ENCODE measurements around the gene ABCD1. TPM values are rescaled to one million over a fixed set of nuclear protein-coding genes. Genes with fewer than 3 reads are reported as not detected.
"Not testable (repeated sequence)": the region's sequence is repeated elsewhere in the genome, so short reads cannot be mapped to it uniquely, and the experiment has no call there.

The ABCD1 gene
- polyA plus RNA-seq, 3 donors: 5.6 to 22.5 (median 5.8) TPM

DNA sequence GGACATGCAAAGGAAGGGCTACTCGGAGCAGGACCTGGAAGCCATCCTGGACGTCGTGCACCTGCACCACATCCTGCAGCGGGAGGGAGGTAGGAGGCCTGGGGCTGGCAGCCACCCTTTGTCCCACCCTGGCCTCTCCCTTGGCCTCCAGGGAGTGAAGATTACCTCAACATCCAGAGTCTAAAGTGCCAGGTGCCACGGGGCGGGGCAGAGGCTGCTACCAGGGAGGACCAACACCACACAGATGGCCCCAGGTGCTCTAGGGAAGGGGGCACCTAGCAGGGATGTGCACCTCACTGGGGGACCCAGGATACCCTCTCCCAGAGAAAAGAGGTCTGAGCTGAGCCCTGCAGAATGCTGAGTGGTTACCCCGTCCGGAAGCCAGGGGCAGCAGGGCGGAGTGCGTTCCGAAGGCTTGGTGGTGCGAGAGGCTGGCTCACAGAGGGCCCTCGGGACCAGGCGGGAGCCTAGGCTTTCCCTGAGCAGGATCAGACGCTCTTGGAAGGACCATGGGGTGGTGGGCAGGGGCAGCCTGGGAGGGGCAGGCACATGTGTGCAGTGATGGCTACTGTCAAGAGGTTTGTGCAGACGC is 16.1 kb downstream of the ABCD1 start:
- WGBS (ENCODE audit: insufficient coverage): 100% methylated on average over 1 of the region's 16 CpGs
- no peak for DNase-seq
- H2AFZ ChIP-seq (ENCODE audit: insufficient read depth, low read depth, low read length, poor library complexity, severe bottlenecking): no peak overlapping the region
- H4K20me1 ChIP-seq (ENCODE audit: insufficient read depth, low read length): peaks cover 12% of the 10 kb centered on the region
- H3K36me3 ChIP-seq (replicated peaks in 1 of 2; ENCODE audit: control insufficient read depth in 1 of 2, insufficient read depth in 2 of 2, low read length in 2 of 2): peaks cover 39 to 50% of the 10 kb centered on the region in 2 donors
- Mint-ChIP-seq H3K4me3 (no peak overlapping the region), H3K4me1 (peaks cover 12% of the 10 kb centered on the region), H3K9me3 (peaks cover 0 to 5% (median 0%) of the 10 kb centered on the region in 7 donors), H3K27ac (peak overlapping the region in 1 of 7 donors; percentile 33), H3K36me3 (peaks cover 27 to 68% of the 10 kb centered on the region in 2 donors), H3K27me3 (ENCODE audit: low read depth in 3 of 3) (peaks cover 0 to 16% (median 12%) of the 10 kb centered on the region in 3 donors)
- no peak for TF ChIP-seq CTCF (IDR thresholded peaks at IDR 0.05)
- no peak overlapping the region for H3K4me3 ChIP-seq (replicated peaks in 1 of 3; ENCODE audit: low read depth in 2 of 3, low read length in 3 of 3)
- intact Hi-C loops (cut with micrococcal nuclease): no loop called here
- no peaks in the 10 kb centered on the region for H3K27me3 ChIP-seq (ENCODE audit: control insufficient read depth in 2 of 2, insufficient read depth in 2 of 2, low read length in 2 of 2)
- no peak overlapping the region for H3K27ac ChIP-seq (ENCODE audit: low read depth in 1 of 2, low read length in 2 of 2)
- H3K9ac ChIP-seq (ENCODE audit: insufficient read depth, low read length, poor library complexity, severe bottlenecking): no peak overlapping the region
- H3K79me2 ChIP-seq (ENCODE audit: insufficient read depth, low read length): no peaks in the 10 kb centered on the region
- H3K4me1 ChIP-seq (ENCODE audit: control insufficient read depth in 1 of 2, insufficient read depth in 2 of 2, low read length in 2 of 2): peaks cover 5 to 11% of the 10 kb centered on the region in 2 donors
- no peaks in the 10 kb centered on the region for H3K9me3 ChIP-seq (replicated peaks in 1 of 2; ENCODE audit: control insufficient read depth in 1 of 2, insufficient read depth in 1 of 2, low read length in 2 of 2)
- H3K4me2 ChIP-seq (replicated peaks; ENCODE audit: extremely low read depth, low read length, poor library complexity, severe bottlenecking): no peak overlapping the region

DNA sequence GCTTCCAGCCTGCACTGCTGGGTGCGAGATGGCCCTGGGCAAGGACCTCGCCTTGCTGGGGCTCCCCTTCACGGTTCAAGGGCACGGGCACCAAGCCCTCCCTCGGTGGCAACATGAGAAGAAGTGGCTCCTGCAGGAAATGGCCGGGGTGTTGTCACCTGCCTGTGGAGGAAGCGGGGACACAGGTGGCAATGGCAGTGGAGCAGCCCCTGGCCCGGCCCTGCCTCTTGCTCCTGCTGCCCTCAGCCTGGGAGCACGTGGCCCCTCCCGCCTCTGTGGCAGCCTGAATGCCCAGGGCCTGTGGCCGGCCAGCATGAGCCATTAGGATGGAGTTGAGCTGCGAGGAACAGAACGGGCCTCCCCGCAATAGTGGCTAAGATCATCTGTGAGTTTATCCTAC is 16.8 kb downstream of the ABCD1 start:
- H3K27me3 ChIP-seq (ENCODE audit: control insufficient read depth in 2 of 2, insufficient read depth in 2 of 2, low read length in 2 of 2): no peaks in the 10 kb centered on the region
- H4K20me1 ChIP-seq (ENCODE audit: insufficient read depth, low read length): peaks cover 12% of the 10 kb centered on the region
- Mint-ChIP-seq H3K27me3 (ENCODE audit: low read depth in 3 of 3) (peaks cover 0 to 20% (median 16%) of the 10 kb centered on the region in 3 donors), H3K4me3 (no peak overlapping the region), H3K9me3 (peaks cover 0 to 5% (median 0%) of the 10 kb centered on the region in 7 donors), H3K27ac (no peak overlapping the region), H3K36me3 (peaks cover 23 to 61% of the 10 kb centered on the region in 2 donors), H3K4me1 (peaks cover 12% of the 10 kb centered on the region)
- TF ChIP-seq CTCF (IDR thresholded peaks at IDR 0.05): no peak
- peaks cover 5 to 11% of the 10 kb centered on the region in 2 donors for H3K4me1 ChIP-seq (ENCODE audit: control insufficient read depth in 1 of 2, insufficient read depth in 2 of 2, low read length in 2 of 2)
- WGBS (ENCODE audit: insufficient coverage): 83% methylated on average over 9 of the region's 14 CpGs
- H3K9me3 ChIP-seq (replicated peaks in 1 of 2; ENCODE audit: control insufficient read depth in 1 of 2, insufficient read depth in 1 of 2, low read length in 2 of 2): no peaks in the 10 kb centered on the region
- no peak overlapping the region for H3K4me3 ChIP-seq (replicated peaks in 1 of 3; ENCODE audit: low read depth in 2 of 3, low read length in 3 of 3)
- no peak overlapping the region for H3K9ac ChIP-seq (ENCODE audit: insufficient read depth, low read length, poor library complexity, severe bottlenecking)
- no peak overlapping the region for H3K4me2 ChIP-seq (replicated peaks; ENCODE audit: extremely low read depth, low read length, poor library complexity, severe bottlenecking)
- no peak overlapping the region for H2AFZ ChIP-seq (ENCODE audit: insufficient read depth, low read depth, low read length, poor library complexity, severe bottlenecking)
- intact Hi-C loops (cut with micrococcal nuclease): no loop called here
- H3K79me2 ChIP-seq (ENCODE audit: insufficient read depth, low read length): no peaks in the 10 kb centered on the region
- DNase-seq: no peak
- peaks cover 34 to 43% of the 10 kb centered on the region in 2 donors for H3K36me3 ChIP-seq (replicated peaks in 1 of 2; ENCODE audit: control insufficient read depth in 1 of 2, insufficient read depth in 2 of 2, low read length in 2 of 2)
- H3K27ac ChIP-seq (ENCODE audit: low read depth in 1 of 2, low read length in 2 of 2): no peak overlapping the region

DNA sequence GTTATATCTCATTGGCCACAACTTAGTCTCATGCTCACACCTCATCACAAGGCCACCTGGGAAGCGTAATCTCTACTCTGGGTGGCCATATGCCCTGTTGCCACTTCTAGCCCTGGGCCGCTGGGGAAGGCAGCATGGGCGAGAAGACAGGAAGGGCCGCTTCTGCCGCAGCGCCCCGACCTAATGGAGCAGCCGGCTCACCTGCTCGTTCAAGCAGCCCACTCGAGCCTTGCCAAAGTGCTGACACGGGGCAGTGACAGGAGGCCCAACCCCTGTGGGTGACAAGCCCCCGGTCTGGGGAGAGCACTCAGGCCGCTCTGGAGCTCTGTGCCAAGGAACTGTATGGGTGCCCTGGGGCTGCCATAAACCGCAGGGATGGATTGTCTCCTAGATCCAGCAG is 17.5 kb downstream of the ABCD1 start:
- peaks cover 12% of the 10 kb centered on the region for H3K4me1 Mint-ChIP-seq
- H3K9me3 Mint-ChIP-seq; H3K79me2 ChIP-seq (ENCODE audit: insufficient read depth, low read length); H3K4me3 ChIP-seq (replicated peaks in 1 of 3; ENCODE audit: low read depth in 2 of 3, low read length in 3 of 3); H3K27me3 ChIP-seq (ENCODE audit: control insufficient read depth in 2 of 2, insufficient read depth in 2 of 2, low read length in 2 of 2); H3K27ac Mint-ChIP-seq; DNase-seq; H3K9me3 ChIP-seq (replicated peaks in 1 of 2; ENCODE audit: control insufficient read depth in 1 of 2, insufficient read depth in 1 of 2, low read length in 2 of 2); H3K27ac ChIP-seq (ENCODE audit: low read depth in 1 of 2, low read length in 2 of 2); H4K20me1 ChIP-seq (ENCODE audit: insufficient read depth, low read length); H3K4me3 Mint-ChIP-seq; H3K4me2 ChIP-seq (replicated peaks; ENCODE audit: extremely low read depth, low read length, poor library complexity, severe bottlenecking); H2AFZ ChIP-seq (ENCODE audit: insufficient read depth, low read depth, low read length, poor library complexity, severe bottlenecking); intact Hi-C loops (cut with micrococcal nuclease); H3K9ac ChIP-seq (ENCODE audit: insufficient read depth, low read length, poor library complexity, severe bottlenecking): not testable (repeated sequence)
- H3K27me3 Mint-ChIP-seq (ENCODE audit: low read depth in 3 of 3): peaks cover 0 to 24% (median 19%) of the 10 kb centered on the region in 3 donors
- Histone ChIP-seq H3K4me1 (ENCODE audit: control insufficient read depth in 1 of 2, insufficient read depth in 2 of 2, low read length in 2 of 2) (peaks cover 5 to 11% of the 10 kb centered on the region in 2 donors), H3K36me3 (replicated peaks in 1 of 2; ENCODE audit: control insufficient read depth in 1 of 2, insufficient read depth in 2 of 2, low read length in 2 of 2) (peaks cover 27 to 36% of the 10 kb centered on the region in 2 donors)
- peaks cover 16 to 54% of the 10 kb centered on the region in 2 donors for H3K36me3 Mint-ChIP-seq
- WGBS (ENCODE audit: insufficient coverage): 97% methylated on average over 11 of the region's 14 CpGs

Measured in CD14-positive monocyte (primary cell).